GM21447 (cell line): ENCODE measurements around the gene ATP11A.
A peak's percentile ranks its signal among the peaks of the same experiment; 100 is the strongest.

Experiments used
- ATAC-seq: cut with Tn5 transposase; IDR thresholded peaks from one replicate; pipeline ENCODE4 v1.9.1; 2021; ENCODE audit not compliant: unreplicated experiment

The ATP11A gene

DNA sequence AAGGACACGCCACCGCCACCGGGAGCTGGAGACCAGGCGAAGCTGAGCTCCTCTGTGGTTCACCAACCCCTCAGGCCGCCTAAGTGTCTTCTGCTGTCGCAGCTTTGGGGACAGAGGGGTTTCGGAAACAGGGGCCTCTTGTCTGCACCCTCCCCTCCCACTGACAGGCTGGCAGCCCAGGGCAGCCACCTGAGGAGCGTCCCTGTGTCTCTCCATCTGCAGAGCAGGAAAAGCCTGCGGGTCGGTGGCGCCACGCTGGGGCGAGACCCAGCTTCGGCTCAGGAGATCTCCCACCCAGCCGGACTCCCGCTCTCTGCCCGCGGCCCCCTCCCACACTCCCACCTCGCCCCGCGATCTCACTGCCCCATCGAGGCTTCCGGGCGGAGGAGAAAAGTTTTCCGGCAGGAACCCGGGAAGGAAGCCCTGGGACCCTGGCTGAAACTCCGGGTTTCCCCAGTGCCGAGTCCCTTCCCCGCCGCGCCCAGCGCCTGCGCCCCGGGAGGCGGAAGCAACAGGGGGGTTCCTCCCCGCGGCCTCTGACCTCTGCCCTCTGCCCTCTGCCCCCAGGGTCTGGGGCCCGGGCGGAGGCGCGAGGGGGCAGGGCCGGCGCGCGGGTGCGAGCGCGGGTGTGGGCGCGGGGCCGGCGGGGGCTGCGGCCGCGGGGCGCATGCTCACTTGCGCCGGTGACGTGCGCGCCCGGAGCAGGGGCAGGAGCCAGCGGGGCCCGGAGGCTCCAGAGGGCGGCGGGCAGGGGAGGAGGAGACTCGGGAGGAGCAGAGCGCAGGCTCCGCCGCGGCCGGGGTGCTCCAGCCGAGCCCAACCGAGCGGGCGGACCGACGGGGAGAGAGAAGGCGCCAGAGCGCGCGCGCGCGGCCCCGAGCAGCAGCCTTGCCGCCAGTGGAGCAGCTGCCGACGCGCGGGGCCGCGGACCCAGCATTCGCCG, at the start of gene ATP11A:
Gene ATP11A (plus strand): TSS at position 736 of the 943 bp plus-strand sequence. CDS start 379 bp downstream, outside the sequence.
- peak; percentile 59 for ATAC-seq

DNA sequence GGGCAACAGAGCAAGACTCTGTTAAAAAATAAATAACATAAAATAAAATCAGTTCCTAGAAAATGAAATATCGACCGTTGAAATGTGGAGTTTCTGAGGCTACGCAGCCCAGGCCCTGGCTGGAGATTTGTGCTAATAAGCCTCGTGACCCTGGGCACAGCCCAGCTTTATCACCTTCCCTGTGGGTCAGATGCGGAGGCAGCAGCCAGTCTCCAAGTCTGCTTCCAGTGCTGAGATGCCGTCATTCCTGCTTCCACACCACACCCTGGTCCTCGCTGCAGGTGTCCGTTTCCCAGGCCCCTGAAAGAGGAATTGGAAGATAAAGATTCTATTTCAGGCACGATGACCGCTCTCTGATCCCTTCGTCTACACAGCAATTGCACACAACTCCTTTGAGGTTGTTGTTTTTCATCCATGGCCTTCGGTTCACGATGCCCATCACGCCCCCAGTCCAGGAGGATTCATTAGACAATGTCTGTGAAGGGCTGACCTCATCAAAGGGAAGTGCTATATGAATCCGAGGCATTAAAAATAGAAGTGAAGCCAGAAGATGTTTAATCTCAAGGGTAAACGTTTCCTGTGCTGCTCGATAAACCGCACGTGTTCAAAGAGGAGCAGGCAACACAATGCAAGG, 48.3 kb upstream of the ATP11A start:
- no peak for ATAC-seq

DNA sequence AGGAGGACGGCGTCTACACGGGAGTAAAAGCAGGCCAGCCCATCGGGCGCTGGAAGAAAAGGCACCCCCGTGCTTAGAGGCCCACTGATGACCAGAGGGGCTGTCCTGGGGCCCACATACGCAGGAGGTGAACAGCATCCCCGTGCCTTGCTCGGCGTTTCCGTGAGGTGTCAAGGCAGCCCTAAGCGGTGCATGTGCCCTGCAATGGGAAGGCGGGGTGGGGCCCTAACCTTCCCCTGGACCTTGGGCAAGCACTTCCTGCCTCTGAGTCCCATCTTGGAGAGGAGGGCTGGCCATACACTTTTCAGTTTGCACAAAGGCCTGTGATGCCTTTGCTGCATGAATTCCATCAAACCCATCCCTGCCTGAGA, 47.8 kb upstream of the ATP11A start:
- ATAC-seq: no peak

DNA sequence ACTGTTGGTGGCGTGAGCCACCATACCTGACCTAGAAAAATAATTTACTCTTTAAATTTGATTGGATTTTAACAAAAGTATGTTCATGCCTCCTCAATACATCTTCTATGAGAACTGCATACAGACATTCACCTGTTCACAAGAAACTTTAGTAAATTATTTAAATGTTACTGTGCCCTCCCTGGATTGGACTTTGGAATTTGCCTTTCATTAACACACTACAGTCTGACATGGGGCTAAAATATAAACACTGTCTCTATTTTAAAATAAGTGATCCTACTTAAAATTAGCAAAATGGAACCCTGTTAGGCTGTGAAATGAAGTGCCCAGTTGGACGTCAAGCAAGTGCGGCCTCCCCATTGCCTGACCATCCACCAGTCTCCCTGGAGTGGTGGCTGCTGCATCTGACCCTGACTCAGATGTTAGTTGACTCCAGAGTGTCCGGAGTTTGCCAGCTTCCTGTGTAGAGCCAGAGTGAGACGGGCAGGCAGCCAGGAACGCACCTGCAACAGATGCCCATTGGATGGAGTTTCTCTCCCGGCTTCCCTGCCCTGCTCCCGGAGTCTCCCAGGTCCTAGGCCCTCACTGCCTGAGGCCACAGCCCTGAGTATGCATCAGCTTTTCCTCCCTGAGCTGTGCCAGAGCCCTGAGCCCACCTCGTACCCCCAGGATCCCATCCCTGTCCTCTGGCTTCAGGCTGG, 45.9 kb upstream of the ATP11A start:
- ATAC-seq: no peak

DNA sequence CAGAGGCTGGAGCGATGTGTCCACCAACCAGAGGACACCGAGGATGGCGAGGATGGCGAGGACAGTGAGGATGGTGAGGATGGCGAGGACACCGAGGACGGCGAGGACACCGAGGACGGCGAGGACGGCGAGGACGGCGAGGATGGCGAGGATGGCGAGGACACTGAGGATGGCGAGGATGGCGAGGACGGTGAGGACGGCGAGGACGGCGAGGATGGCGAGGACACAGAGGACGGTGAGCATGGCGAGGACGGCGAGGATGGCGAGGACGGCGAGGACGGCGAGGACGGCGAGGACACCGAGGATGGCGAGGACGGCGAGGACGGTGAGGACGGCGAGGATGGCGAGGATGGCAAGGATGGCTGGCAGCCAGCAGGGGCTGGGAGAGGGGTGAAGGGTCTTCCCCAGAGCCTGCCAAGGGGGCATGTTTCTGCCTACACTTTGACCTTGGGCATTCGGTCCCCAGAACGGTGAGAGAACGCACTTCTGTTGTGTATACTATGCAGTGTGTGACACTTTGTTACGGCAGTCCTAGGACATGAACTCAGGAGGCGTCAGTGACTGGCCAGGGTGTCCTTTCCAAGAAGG, 44.4 kb upstream of the ATP11A start:
- ATAC-seq: no peak

DNA sequence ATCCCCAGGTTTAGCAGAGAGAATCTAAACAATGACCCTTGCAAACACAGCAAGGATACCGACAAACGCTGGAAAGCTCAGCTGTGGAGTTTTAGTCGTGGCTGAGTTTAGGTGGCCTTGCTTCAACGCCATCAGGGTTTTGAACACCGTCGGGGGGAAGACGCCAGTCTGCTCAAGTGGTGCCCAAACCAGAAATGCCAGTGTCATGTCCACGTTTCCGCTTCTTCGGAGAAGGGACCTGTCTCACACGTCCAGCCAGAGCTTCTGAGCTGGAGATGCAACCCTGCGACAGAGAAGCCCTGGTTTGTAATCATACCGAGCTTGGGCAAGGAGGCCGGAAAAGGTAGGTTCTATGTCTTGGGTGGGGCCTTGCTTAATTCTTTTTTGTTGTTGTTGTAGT, 42.6 kb upstream of the ATP11A start:
- no peak for ATAC-seq

DNA sequence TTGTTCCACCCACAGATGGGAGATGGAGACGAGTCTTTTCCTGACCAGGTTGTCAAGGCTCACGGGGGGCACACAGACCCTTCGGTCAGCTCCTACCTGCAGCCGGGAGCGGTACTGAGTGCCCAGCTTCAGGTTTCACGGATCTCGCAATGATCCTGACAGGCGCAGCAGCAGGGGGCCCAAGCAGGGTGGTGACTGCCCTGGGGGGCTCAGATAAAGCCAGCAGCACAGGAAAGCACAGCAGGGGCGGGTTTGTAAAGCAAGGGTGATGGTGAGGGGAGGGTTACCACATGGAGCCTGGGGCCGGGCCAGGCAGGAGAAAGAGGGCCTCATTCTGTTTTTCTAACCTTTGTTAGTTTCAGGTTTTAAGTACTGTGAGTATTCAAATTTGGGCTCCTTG, 41.7 kb upstream of the ATP11A start:
- ATAC-seq: no peak

DNA sequence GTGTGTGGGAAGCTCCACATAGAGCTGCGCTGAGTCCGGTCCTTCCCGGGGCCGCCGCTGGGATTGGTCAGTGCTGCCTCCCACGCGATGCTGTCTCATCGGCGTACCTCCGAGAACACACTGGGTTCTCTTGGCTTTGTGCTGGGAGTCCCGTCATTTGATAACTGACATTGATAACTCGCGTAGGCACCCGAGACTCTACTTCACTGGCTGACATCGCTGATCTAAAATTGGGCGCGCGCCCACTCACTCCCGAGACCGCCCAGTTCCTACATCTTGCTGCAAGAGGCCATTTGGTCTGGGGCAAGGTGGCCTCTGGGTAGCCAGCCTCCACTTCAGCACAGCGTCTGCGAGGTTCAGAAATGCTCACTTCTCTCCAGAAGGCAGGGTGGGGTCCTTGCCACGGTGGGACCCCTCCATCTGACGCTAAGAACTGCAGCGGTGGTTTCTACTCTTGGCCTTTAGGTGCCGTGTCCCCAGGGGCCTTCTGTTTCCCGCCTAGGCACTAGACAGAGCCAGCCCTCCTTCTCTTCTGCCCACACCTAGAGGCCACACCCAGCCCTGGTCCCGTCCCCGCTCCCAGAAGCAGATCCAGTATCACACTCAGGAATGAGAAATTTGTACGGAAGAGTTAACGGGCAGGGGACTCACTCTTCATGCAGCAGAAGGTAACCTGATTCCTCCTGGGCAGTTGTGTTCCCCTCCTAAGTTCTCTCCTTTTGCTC, 40.7 kb upstream of the ATP11A start:
- no peak for ATAC-seq

- no peak for ATAC-seq
These were observed 38.5 kb upstream of the ATP11A start for GRCh38 chr13:112651311-112651710.

DNA sequence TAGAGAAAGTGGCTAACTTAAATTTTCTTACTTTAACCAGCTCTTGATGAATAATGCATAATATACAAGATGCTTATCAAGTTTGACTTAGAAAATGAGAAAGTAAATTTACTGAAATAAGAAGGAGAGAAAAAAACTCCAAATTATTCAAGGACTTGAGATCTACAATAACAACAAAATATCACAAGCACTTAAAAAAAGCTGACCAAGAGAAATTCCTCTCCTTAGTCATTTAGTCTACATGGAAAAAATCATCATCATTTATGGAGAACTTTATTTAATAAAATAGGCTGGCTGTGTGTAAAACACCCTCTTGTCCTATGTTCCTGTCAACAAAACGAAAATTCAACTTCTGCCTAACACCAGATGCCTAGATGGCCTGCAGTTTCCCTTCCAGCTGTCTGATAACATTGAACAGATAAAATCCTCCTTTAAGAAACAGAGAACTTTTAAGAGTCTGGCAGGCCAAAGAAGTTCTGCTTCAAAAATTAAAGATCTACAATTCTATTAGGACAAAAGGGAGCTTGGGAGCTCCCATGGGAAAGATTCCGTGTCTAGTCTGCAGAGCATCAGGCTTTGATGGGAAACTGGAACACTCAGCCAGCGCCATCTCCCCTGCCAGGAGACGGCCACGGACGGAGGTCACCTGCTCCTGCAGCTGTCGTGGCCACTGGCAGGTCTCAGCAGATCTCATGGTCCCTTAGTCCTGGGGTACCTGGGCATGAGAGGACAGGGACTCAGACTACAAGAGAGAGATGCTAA, 37.9 kb upstream of the ATP11A start:
- ATAC-seq: no peak

DNA sequence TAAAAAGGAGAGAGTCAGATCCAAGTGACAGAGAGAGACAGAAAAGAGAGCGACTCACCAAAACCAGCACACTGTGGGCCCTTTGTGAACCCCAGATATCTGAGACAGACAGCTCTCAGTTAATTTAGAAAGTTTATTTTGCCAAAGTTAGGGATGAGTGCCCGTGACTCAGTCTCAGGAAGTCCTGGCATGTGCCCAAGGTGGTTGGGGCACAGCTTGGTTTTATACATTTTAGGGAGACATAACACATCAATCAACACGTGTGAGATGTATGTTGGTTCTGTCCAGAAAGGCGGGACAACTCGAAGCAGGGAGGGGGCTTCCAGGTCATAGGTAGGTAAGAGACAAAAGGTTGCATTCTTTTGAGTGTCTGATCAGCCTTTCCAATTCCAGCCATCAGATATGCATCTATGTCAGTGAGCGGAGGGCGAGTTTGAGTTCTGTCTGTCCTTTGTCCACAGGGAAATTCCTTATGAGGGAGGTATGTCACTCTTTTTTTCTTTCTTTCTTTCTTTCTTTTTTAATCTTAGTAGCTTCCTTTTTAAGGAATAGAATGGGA, 37.2 kb upstream of the ATP11A start:
- ATAC-seq: no peak

- ATAC-seq: no peak
These were observed 36.8 kb upstream of the ATP11A start for GRCh38 chr13:112653071-112653470.

DNA sequence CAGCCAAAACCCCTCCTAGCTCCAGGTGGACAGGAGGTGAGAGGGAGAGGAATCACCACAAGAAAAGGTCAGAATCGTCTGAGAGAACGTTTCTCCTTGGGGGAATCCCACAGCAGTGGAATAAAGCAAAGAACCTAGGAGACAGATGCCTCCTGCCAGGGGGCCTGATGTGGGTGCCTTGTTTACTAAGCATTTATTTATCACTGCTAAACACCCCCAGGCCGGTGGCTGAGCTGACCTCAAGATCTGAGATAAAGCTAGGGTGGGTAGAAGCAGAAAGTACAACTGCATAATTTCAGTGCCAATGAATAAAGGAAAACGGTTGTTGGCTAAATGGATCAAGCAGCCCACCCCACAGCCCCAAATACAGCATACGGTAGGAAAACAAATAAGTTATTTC, 33.9 kb upstream of the ATP11A start:
- no peak for ATAC-seq

GRCh38 chr13:112657850-112658445, 31.9 kb upstream of the ATP11A start:
- ATAC-seq: no peak

- ATAC-seq: no peak
These were observed 31.0 kb upstream of the ATP11A start for GRCh38 chr13:112658808-112659207.

DNA sequence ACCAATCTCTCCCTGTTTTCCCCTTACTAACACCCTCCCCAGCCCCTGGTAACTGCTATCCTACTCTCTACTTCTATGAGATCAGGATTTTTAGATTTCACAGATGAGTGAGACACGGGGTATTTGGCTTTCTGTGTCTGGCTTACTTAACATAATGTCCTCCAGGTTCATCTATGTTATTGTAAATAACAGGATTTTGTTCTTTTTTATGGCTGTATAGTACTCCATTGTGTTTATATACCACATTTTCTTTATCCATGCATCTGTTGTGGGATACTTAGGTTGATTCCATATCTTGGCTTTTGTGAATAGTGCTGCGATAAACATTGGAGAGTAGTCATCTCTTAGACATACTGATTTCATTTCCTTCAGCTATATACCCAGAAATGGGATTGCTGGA, 28.5 kb upstream of the ATP11A start:
- no peak for ATAC-seq

GRCh38 chr13:112664501-112665203, 25.2 kb upstream of the ATP11A start:
- ATAC-seq: no peak

GRCh38 chr13:112668924-112669323, 20.9 kb upstream of the ATP11A start:
- ATAC-seq: no peak
